ENCODE measurements around the gene ZNF511.

Gene ZNF511

DNA sequence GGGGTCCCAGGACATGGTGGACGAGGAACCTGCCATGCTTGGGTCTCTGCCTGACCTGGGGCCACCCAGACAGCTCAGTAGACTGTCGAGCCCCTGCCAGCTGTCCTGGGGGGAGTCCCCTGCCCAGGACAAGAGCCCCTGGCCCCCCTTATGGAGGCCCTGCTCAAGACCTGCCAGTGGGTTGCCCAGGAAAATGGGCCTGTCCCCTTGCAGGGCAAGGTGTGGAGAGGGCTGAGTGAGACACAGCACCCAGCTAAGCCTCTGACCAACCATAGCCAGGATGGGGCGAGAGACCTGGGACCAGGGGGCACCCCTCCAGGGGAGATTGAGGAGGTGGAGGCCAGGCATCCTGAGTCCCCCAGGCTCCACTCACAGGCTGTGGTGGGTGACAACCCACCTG is 47.3 kb downstream of the ZNF511 start:
- peak in 1 of 6 experiments; percentile 7 for DNase-seq

DNA sequence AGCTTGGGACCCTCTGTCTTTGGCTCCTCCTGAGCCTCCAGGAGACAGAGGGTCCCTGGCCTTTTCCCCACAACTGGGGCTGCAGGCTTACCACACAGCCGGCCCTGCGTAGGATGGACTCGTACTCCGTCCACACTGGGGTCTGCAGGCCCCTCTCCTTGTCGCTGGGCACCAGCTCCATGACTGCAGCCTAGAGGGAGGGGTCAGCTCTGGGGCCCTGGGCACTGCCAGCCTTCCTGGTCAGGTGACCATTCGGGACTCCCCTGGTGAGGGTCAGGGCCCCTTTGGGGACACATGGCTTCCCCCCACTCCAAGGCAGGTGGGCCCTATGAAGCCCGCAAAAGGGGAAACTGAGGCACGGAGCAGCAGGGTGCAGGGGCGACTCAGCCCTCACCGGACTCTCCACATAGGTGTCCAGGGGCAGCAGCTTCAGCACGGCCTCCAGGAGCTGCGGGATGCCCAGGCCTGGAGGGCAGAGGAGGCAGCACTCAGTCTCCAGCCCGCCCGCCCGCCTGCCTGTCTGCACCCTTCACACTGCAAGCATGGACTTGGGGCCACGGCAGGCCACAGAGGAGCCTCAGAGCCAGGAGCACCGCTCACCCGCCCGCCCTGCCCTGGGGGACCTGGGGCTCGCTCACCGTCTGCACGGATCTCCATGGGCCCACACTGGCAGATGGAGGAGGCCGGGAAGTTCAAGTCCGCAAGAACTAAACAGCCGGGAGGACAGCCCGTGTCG is 48.0 kb downstream of the ZNF511 start:
- peak in 1 of 6 experiments; percentile 36 for DNase-seq

DNA sequence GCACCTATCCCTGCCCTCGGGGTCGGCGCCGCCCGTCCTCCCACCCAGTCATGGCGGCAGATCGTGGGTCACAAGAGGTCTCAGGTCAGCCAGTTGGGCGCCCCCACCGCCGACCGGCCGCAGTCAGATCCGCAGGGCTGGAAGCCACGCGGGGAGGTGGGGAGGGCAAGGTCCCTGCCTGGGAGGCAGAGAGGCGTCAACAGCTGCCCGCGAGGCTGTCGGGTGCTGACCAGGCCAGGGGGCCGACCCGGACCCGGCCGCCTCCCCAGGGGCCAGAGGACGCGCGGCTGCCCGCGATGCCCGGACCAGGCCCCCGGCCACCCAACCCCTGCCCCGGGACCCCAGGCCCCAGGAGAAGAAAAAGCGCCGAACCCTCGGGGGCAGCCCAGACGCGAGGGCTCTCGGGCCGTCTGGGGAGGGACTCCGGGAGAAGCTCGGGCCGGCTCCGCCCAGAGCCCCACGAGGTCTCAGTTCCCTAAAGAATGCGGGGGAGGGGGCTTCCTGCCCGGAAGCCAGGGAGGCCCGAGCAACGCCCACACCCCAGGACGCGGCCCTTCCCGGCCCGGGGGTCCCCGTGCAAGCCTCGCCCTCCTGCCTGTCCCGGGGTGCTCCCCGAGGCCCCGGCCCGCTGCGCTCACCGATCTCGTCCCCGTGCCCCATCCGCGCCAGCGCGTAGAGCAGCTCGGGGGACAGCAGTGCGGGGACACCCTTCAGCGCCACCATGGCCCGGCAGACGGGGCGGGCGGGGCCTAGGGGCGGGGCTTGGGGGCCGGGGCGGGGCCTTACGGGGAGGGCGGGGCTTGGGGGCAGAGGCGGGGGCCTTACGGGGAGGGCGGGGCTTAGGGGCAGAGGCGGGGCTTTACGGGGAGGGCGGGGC is 48.8 kb downstream of the ZNF511 start, which contains the start of gene FUOM:
FUOM (minus strand) TSS at position 735 of the 877 bp plus-strand sequence; CDS start at position 723, 12 bp downstream.
- DNase-seq: peak; percentile 42 to 80 (median 76)

DNA sequence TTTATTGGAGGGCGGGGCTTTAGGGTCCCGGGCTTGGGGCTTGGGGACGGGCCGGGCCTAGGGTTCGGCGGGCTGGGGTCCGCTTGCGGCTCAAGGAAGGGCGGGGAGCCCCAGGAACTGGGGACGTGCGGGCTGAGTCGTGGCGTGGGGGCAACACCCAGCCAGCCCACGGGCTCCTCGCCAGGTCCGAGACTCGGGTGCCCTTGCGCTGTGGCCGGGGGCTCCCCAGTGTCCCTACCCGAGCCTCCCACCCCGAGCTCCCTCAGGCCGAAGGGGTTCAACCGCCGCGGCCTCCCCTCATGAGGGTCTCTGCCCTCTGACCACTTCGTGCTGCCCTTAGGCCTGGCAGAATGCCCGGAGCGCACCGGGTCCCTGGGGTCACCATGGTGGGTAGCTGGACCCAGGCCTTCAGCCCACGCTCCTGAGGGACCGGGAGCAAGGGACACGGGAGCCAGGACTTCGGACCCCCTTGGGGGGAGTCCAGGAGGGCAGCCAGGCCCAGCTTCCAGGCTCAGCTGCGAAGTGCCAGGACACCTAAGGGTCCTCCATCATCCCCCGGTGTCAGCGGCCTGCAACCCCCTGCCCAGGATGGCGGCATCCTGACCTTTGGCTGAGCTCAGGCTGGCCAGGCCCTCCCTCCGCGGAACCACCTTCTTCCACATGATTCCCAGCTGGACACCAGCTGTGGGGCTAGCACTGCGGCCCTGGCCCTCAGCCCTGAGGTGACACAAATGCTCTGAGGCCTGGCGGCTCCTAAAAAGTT is 49.6 kb downstream of the ZNF511 start:
- no peak for DNase-seq

DNA sequence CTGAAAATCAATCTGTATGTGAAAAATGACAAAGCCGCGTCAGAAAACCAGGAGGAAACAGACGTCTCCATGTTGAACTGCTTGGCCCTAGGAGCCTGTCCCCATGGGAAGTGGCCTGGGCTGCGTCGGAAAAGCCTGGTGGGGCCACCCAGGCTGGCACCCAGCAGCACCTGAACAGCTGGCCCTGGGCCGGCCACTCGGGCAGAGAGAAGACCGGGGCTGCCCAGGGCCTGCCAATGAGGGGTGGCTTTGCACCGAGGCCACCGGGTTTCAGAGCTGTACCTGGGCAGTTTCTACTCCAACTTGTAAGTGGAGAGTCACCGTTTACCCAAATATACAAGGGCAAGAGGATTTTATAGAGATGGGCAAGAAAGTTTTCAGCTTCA is 50.2 kb downstream of the ZNF511 start:
- no peak for DNase-seq

DNA sequence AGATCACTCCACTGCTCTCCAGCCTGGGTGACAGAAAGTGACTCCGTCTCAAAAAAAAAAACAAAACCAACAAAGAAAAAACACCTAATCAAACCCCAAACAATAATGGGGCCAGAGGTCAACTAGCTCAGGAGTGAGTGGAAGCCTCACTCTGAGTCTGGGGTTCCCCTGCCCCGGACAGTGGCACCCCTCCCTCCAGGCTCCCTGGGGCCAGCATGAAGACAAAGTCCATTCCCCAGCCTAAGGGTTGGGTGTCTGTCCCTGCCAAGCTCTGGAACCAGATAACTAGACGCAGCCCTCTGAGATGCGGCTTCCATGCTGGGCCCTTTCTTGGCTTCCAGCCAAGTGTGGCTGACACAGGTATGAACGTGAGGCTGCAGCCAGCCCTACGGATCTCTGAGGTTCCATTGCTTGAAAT is 50.8 kb downstream of the ZNF511 start:
- DNase-seq: peak in 5 of 6 experiments; percentile 9 to 57 (median 35)

DNA sequence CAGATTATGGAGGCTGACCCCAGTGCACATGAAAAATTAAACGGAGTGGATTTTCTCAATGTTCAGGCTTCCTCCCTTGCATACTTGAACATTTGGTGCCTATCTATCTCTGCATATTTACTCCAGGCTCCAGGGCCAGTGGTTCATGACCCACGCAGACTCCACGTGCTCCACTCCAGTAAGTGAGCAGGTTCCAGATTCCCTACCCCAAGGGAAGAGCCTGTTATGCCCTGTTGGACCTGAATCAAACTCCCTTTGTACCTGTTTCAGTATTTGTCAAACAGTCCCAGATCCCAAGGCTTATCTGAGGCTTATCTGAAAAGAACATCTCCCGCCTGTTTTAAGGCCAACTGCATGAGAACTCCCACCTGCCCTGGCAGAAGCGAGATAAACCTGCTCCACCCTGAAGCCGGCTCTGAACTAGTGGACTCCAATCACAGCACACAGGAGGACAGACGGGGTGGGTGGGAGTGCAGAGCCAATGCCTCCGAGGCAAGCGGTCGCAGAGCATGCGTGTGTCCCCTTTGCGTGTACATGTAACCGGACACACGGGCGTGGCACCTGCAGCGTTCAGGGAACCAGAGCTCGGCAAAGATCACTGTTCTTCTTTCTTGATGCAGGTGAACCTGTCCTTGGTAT is 51.4 kb downstream of the ZNF511 start:
- peak in 1 of 6 experiments; percentile 8 for DNase-seq

DNA sequence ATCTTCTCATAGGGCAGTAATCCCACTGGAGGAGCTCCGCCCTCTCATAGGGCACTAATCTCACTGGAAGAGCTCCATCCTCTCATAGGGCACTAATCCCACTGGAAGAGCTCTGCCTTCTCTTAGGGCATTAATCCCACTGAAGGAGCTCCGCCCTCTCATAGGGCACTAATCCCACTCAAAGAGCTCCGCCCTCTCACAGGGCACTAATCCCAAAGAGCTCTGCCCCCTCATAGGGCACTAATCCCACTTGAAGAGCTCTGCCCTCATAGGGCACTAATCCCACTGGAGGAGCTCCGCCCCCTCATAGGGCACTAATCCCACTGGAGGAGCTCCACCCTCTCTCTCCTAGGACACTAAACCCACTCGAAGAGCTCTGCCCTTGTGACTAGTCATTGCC is 52.5 kb downstream of the ZNF511 start:
- DNase-seq: no peak

DNA sequence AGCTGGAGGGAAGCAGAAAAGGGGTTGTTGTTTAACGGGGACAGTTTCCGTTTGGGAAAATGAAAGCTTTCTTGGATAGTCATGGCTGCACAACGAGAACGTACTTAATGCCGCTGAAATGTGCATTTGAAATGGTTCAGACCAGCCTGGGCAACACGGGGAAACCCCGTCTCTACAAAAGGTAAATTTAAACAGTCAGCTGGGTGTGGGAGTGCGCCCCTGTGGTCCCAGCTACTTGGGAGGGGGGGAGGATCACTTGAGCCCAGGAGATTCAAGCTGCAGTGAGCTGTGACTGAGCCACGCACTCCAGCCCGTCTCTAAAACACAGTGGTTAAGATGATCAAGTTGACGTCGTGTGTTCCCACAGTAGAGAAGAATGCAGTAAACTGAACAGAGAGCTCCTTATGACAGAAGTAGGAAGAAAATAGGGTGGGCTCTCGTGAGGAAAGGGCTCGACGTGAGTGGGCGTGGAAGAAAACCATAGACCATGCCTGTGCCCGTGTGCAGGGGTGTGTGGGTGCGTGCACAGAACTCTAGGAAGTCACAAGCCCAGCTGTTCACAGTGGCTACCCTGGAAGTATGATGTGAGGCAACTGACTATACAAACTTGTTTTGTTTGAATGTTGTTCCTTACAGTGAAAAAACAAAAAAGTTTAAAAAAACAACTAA is 53.2 kb downstream of the ZNF511 start:
- no peak for DNase-seq

Data from stimulated activated naive CD4-positive, alpha-beta T cell (primary cell).